Measurements from ENCODE around the gene TRIM38. TPM values are rescaled to one million over a fixed set of nuclear protein-coding genes. Genes with fewer than 3 reads are reported as not detected.
A peak's percentile ranks its signal among the peaks of the same experiment; 100 is the strongest.

TRIM38 gene
- total and polyA plus RNA-seq, 2 of the 13 experiments (the other 11 are each of a cell fraction or from before 2014, with no cell fraction given), result 2.5 to 3.1 TPM

DNA sequence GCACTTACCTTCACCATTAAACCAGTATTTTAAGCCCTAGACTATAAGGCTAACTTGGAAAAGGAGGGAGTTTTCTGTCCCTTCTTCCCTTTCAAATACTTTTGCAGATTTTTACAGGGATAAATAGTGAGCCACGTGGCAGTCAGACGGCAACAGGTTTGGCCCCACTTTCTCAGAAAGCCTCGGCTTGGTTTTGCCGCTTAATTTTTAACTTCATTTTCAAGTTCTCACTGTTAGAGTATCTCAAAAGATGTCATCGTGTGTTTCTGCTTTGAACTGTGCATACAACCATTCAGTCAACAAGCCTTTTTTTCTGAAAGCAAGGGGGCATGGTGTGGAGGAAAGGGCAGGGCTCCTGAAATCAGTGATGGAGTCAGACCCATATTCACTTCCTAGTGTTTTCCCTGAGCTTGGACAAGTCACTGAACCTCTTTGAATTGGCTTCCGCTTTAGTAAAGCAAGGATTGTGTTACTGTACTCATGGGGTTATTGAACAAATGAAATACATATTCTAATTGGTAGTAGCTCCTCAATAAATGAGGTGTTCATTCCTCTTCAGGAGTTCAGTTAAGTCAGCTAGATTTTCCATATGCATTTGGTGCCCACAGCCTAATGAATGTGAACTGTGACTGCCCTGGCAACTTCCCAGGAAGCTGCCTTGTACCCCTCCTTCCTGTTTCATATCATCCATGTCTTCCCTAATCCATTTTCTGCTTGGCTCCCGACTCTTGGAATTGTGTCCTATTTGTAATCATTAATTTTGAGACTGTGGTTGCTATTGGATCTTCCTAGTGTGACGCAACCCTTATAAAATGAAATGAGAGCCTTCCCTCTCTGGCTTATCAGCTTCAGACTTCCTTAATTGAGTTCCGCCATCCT lies 31.8 kb upstream of the TRIM38 start, which contains the start of gene SLC17A2 (continued):
- TF ChIP-seq, protein P1, sequence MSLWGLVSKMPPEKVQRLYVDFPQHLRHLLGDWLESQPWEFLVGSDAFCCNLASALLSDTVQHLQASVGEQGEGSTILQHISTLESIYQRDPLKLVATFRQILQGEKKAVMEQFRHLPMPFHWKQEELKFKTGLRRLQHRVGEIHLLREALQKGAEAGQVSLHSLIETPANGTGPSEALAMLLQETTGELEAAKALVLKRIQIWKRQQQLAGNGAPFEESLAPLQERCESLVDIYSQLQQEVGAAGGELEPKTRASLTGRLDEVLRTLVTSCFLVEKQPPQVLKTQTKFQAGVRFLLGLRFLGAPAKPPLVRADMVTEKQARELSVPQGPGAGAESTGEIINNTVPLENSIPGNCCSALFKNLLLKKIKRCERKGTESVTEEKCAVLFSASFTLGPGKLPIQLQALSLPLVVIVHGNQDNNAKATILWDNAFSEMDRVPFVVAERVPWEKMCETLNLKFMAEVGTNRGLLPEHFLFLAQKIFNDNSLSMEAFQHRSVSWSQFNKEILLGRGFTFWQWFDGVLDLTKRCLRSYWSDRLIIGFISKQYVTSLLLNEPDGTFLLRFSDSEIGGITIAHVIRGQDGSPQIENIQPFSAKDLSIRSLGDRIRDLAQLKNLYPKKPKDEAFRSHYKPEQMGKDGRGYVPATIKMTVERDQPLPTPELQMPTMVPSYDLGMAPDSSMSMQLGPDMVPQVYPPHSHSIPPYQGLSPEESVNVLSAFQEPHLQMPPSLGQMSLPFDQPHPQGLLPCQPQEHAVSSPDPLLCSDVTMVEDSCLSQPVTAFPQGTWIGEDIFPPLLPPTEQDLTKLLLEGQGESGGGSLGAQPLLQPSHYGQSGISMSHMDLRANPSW (CRISPR knock-in tag; IDR thresholded peaks at IDR 0.05; ENCODE audit: borderline replicate concordance), result peak; percentile 66
- TF ChIP-seq FOSL2 (CRISPR knock-in tag; IDR thresholded peaks at IDR 0.05) (peak; percentile 45; the same call in 1 of the 2 replicates), ZNF230 (CRISPR knock-in tag; IDR thresholded peaks at IDR 0.05) (no peak), ZNF383 (CRISPR knock-in tag; IDR thresholded peaks at IDR 0.05; ENCODE audit: borderline replicate concordance) (no peak), HNRNPK (IDR thresholded peaks at IDR 0.05; ENCODE audit: low read depth, low read length, poor library complexity, severe bottlenecking) (no peak), ZNF124 (CRISPR knock-in tag; IDR thresholded peaks at IDR 0.05) (no peak), CEBPG (CRISPR knock-in tag; IDR thresholded peaks at IDR 0.05) (peak; percentile 65), SP5 (CRISPR knock-in tag; IDR thresholded peaks at IDR 0.05; ENCODE audit: borderline replicate concordance, low read depth) (peak; percentile 38; the same call in 1 of the 2 replicates), SOX5 (CRISPR knock-in tag; IDR thresholded peaks at IDR 0.05; ENCODE audit: borderline replicate concordance) (peak; percentile 79; the same call in 1 of the 2 replicates), CHD2 (IDR thresholded peaks at IDR 0.05; ENCODE audit: low read depth, low read length) (no peak)
- TF ChIP-seq, protein P2, sequence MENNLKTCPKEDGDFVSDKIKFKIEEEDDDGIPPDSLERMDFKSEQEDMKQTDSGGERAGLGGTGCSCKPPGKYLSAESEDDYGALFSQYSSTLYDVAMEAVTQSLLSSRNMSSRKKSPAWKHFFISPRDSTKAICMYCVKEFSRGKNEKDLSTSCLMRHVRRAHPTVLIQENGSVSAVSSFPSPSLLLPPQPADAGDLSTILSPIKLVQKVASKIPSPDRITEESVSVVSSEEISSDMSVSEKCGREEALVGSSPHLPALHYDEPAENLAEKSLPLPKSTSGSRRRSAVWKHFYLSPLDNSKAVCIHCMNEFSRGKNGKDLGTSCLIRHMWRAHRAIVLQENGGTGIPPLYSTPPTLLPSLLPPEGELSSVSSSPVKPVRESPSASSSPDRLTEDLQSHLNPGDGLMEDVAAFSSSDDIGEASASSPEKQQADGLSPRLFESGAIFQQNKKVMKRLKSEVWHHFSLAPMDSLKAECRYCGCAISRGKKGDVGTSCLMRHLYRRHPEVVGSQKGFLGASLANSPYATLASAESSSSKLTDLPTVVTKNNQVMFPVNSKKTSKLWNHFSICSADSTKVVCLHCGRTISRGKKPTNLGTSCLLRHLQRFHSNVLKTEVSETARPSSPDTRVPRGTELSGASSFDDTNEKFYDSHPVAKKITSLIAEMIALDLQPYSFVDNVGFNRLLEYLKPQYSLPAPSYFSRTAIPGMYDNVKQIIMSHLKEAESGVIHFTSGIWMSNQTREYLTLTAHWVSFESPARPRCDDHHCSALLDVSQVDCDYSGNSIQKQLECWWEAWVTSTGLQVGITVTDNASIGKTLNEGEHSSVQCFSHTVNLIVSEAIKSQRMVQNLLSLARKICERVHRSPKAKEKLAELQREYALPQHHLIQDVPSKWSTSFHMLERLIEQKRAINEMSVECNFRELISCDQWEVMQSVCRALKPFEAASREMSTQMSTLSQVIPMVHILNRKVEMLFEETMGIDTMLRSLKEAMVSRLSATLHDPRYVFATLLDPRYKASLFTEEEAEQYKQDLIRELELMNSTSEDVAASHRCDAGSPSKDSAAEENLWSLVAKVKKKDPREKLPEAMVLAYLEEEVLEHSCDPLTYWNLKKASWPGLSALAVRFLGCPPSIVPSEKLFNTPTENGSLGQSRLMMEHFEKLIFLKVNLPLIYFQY (CRISPR knock-in tag; IDR thresholded peaks at IDR 0.05; ENCODE audit: borderline replicate concordance), result peak; percentile 56; the same call in 1 of the 2 replicates
- TF ChIP-seq, protein P3, sequence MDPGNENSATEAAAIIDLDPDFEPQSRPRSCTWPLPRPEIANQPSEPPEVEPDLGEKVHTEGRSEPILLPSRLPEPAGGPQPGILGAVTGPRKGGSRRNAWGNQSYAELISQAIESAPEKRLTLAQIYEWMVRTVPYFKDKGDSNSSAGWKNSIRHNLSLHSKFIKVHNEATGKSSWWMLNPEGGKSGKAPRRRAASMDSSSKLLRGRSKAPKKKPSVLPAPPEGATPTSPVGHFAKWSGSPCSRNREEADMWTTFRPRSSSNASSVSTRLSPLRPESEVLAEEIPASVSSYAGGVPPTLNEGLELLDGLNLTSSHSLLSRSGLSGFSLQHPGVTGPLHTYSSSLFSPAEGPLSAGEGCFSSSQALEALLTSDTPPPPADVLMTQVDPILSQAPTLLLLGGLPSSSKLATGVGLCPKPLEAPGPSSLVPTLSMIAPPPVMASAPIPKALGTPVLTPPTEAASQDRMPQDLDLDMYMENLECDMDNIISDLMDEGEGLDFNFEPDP (CRISPR knock-in tag; conservative IDR thresholded peaks at IDR 0.05), result no peak
- TF ChIP-seq, protein P4, sequence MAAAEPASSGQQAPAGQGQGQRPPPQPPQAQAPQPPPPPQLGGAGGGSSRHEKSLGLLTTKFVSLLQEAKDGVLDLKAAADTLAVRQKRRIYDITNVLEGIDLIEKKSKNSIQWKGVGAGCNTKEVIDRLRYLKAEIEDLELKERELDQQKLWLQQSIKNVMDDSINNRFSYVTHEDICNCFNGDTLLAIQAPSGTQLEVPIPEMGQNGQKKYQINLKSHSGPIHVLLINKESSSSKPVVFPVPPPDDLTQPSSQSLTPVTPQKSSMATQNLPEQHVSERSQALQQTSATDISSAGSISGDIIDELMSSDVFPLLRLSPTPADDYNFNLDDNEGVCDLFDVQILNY (CRISPR knock-in tag; conservative IDR thresholded peaks at IDR 0.05), result no peak
- TF ChIP-seq, protein P5, sequence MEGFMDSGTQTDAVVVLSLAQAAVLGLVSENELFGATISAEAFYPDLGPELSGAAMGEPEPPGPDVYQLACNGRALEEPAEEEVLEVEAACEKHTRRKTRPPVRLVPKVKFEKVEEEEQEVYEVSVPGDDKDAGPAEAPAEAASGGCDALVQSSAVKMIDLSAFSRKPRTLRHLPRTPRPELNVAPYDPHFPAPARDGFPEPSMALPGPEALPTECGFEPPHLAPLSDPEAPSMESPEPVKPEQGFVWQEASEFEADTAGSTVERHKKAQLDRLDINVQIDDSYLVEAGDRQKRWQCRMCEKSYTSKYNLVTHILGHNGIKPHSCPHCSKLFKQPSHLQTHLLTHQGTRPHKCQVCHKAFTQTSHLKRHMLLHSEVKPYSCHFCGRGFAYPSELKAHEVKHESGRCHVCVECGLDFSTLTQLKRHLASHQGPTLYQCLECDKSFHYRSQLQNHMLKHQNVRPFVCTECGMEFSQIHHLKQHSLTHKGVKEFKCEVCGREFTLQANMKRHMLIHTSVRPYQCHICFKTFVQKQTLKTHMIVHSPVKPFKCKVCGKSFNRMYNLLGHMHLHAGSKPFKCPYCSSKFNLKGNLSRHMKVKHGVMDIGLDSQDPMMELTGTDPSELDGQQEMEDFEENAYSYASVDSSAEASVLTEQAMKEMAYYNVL (CRISPR knock-in tag; IDR thresholded peaks at IDR 0.05; ENCODE audit: borderline replicate concordance), result 0 out of 2 replicates have a peak, but pooled peaks have one; percentile 38
